Daoy (cell line): ENCODE data around the gene PHOX2A. TPM values are rescaled to one million over a fixed set of nuclear protein-coding genes. Genes with fewer than 3 reads are reported as not detected.

ENCODE experiments used
- DNase-seq: peaks from one replicate; pipeline ENCODE4 v3.0.0-alpha.2; 2015; ENCODE audit warnings: low read depth
- total RNA-seq: library from RNA; depleted of rRNA; stranded (reverse); fragments of >200 nt; shearing (Covaris generic); gene quantifications from 2 replicates; pipeline ENCODE4 v1.2.3, GENCODE V29; 2014

PHOX2A gene
- total RNA-seq, 1 experiment from 2014 or later, result not detected

GRCh38 chr11:72249961-72250360 lies 6.0 kb upstream of the PHOX2A start:
- no peak for DNase-seq

- DNase-seq, result no peak
Observed at GRCh38 chr11:72247584-72247983, 3.6 kb upstream of the PHOX2A start.

- no peak for DNase-seq
Observed at GRCh38 chr11:72245263-72245816, 1.4 kb upstream of the PHOX2A start.

DNA sequence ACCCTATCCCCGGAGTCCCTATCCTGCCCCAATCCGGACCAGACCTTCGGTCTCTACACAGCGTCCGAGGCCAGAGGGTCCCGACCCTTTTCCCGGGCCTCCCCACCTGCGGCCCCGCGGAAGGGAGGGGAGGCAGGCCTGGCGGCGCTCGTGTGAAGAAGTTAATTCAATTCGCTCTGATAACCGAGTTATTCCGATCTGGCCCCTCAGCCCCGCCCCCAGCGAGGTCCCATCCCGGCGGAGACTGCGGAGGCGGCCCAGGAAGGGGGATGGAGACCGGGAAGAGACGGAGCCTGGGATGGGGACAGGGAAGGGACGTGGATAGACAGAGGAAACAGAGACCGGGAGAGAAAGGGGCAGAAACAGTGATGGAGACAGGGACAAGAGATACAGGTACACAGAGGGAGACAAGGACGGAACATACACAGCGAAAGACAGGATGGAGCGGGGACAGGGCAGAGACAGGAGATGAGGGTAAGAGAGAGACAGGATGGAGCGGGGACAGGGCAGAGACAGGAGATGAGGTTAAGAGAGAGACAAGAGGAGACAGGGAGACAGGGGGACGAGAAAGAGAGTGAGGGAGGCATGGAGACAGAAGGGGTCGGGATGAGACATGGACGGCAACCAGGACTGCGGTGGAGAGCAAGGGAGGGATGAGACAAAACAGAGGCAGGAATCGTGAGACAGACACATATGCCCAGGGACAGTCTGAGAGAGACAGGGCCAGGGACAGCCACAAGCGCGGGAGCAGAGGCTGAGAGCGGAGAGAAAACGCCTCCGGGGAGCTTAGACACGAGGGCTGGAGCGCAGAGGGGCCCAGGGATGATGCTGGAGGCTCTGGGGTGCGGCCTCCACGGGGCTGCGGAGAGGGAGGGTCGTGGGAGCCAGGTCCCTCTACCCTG lies 636 bp upstream of the PHOX2A start:
- DNase-seq, result no peak

DNA sequence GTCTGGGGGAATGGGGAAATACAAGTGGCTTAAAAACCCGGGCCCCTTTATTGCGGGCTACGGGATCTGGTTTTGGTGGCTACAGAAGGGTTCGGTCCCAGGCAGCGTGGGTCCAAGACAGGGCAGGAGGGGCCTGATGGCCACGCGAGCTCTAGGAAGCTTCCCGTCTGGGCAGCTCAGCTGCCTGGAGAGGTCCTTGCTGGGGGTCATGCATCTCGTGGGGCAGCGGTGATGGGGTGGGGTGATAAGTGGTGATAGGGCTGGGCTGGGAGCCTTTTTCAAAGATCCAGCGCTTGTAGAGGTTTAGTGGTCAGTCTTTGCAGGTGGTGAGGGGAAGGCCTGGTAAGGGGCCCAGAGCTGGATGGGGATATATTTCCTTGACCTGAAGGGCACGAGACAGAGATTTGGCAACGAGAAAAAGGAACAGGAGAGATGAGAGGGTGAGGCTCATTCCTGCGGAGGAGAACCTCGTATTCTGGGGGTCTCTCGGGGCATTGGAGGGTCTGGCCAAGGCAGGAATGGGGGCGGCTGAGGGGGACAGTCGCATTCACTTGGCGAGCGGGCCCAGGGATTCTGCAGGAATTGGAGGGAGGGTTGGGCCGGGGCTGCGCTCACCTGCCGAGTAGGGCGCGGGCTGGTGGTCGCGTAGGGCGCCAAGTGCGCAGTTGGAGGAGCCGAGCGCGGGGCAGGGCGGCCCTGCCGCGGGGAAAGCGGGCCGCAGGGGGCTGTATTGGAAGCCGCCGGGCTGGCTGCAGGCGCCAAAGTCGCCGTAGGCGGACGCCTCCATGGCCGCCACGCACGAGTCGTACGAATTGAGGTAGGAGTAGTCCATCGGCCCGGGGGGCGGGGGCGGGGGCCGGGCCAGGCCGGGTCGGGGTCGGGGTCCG lies 560 bp downstream of the PHOX2A start:
- no peak for DNase-seq

DNA sequence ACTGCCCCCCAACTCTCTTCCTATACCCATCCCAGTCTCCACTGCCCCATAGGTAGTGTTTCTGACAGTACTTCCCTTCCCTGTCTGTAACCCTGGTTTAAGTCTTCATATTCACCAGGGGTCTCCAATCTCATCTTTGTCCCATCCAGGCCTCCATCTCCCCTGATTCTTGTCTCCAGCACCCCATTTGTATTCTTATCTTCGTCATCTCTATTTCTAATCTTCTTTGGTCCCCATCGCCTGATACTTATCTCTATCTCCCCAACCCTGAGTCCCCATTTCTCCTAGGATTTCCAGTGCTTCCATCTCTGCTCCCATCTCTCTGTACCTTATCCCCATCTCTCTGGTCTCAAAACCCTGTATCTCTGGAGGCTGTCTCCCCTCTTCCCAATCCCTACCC lies 1.8 kb downstream of the PHOX2A start:
- DNase-seq, result no peak

GRCh38 chr11:72241291-72241781 lies 2.6 kb downstream of the PHOX2A start:
- DNase-seq, result no peak

DNA sequence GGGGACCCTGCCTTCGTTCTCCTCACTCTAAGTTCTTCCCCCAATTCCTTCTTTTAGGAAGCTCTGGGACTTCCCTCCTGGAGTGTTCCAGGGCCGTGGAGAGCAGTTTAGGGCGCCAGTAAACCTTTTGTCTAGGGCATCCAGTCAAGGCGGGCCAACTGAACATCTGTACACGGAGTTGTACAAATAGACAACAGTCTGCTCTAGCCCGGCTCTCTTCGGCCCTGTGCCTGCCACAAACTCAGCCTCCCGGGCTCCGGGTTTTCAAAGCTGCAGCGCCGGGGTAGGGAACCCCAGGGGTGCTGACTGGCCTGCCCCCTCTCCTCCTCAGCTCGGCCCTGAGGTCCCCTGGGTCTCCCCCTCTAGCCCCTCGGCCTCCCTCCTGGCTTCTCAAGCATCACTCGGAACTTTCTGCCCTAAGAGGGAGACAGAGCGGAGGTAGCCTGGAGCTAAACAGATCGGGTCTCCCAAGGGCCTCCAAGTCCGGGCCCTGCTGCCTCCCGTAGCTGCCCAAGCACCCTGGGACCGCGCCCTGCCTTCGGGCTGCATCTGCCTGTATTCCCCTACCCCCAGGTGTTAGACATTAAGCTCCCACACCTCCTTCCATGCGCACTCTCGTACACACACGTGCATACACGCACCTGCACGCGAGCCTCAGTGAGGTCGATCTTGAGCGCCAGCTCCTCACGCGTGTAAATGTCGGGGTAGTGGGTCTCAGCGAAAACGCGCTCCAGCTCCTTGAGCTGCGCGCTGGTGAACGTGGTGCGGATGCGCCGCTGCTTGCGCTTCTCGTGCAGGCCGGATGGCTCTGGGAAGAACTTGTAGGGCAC lies 3.3 kb downstream of the PHOX2A start:
- no peak for DNase-seq

- DNase-seq, result peak; percentile 48
Observed at GRCh38 chr11:72239849-72240460, 4.0 kb downstream of the PHOX2A start.

- DNase-seq, result peak; percentile 60
Observed at GRCh38 chr11:72239313-72239848, 4.6 kb downstream of the PHOX2A start.

GRCh38 chr11:72238492-72239312 lies 5.3 kb downstream of the PHOX2A start:
- DNase-seq, result no peak

DNA sequence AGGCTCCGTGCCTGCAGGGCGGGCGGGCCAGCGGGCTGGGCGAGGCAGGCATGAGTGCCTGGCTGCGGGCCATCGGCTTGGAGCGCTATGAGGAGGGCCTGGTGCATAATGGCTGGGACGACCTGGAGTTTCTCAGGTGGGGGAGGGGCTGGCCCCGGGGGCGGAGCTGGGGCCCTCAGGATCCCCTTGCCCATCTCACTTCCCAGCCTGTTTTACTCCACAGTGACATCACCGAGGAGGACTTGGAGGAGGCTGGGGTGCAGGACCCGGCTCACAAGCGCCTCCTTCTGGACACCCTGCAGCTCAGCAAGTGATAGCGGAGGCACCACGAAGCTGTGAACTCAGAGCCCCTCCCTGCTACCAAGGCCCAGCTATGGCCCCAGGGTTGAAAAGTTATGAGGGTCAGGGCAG lies 5.9 kb downstream of the PHOX2A start:
- peak; percentile 71 for DNase-seq

- no peak for DNase-seq
Observed at GRCh38 chr11:72237112-72237931, 6.7 kb downstream of the PHOX2A start.

DNA sequence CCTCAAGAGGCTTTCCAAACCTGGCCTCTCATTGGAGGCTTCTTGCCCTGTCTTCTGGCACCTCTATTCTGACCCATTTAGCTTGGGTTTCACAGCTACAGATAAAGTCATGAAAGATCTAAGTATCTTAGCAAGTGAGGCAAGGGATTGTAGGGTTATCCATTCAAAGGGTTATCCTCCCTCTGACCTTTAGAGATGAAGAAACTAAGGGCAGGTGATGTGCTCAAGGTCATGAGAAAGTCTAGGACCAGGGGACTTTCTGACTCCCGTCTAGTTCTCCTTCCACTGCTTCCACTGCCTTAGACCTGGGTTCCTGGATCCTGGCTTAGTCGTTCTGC lies 7.2 kb downstream of the PHOX2A start:
- no peak for DNase-seq

- DNase-seq, result no peak
Observed at GRCh38 chr11:72236083-72236697, 7.8 kb downstream of the PHOX2A start.

- DNase-seq, result no peak
Observed at GRCh38 chr11:72235351-72236057, 8.5 kb downstream of the PHOX2A start.

DNA sequence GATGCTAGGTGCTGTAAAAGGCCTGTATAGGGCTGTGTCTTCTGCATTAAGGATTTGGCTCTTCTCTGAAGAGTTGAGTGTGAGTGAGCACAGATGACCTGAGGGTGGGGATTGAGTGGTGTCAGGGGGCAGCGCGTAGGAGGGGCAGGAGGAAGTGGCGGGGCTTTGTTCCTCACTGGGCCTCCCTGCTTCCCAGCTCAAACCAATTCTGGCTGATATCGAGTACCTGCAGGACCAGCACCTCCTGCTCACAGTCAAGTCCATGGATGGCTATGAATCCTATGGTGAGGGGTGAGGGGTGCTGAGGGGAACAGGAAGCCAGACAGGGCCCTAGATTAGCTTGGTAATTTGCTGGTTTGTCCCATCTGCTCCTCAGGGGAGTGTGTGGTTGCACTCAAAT lies 9.1 kb downstream of the PHOX2A start:
- DNase-seq, result no peak

DNA sequence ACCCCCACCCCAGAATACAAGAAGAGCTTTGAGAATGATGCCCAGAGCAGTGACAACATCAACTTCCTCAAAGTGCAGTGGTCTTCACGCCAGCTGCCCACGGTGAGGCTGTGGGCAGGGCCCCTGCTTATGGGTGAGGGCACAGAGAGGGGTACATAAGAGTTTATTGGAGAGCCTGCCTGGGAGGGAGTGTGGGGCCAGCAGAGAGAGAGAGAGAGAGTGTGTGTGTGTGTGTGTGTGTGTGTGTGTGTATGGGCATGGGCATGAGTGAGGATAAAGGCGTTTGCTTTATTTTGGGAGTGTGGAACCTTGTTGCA lies 9.5 kb downstream of the PHOX2A start:
- DNase-seq, result no peak
